Fibroblast of skin of abdomen (primary cell): ENCODE results near the gene UCKL1.
"Not testable (repeated sequence)": the region's sequence is repeated elsewhere in the genome, so short reads cannot be mapped to it uniquely, and the experiment has no call there.

ENCODE experiments used
- DNase-seq: peaks from one replicate; pipeline ENCODE4 v3.0.0-alpha.2; 2013

The UCKL1 gene

GRCh38 chr20:63972312-63973159 lies 16.3 kb upstream of the UCKL1 start:
- DNase-seq = no peak

- not testable (repeated sequence) for DNase-seq
Observed at GRCh38 chr20:63971960-63972311, 15.7 kb upstream of the UCKL1 start.

GRCh38 chr20:63970714-63971431 lies 14.7 kb upstream of the UCKL1 start:
- DNase-seq = no peak

- DNase-seq = peak; percentile 76
Observed at GRCh38 chr20:63969838-63970713, 13.9 kb upstream of the UCKL1 start, which contains the start of gene ZNF512B. Gene ZNF512B, minus strand, starts transcription at chr20:63969930. Its CDS starts 1,980 bp downstream, at chr20:63967950.

DNA sequence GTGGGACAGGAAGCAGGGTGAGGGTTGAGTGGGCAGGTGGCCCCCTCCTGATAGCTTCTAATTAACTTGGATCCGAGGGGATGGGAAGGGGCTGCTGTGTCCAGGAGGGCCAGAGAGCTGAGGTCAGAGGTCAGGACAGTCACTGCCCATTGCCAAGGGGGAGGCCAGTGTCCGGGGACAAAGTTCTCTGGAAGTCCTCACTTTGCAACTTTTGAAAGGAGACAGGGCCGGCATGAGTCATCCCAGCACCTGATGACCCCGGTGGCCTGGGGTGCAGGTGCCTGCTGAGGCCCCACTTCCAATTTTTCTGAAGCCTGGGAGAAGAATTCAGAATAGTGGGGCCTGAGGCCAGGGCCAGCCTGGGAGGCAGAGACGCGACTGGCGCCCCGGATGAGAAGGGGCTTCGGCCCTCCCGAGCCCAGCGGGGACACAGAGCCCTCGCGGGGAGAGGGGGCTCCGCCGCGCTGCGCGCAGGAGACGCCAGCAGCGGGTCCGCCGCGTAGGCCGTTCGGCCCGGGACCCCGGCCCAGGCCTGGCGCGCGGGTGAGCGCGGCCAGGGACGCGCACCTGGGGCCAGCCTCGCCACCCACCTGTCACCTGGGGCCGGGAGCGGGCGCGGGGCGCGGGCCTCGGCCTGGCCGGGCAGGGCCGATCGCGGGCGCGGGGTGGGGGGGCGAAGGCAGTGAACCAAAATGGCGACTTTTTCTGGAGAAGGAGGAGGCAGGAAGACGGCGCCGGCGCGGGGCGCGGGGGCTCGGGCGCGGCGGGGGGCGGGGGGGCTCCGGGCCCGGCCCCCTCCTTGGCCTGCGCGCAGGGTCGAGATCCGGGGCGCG lies 12.9 kb upstream of the UCKL1 start:
- DNase-seq = no peak

DNA sequence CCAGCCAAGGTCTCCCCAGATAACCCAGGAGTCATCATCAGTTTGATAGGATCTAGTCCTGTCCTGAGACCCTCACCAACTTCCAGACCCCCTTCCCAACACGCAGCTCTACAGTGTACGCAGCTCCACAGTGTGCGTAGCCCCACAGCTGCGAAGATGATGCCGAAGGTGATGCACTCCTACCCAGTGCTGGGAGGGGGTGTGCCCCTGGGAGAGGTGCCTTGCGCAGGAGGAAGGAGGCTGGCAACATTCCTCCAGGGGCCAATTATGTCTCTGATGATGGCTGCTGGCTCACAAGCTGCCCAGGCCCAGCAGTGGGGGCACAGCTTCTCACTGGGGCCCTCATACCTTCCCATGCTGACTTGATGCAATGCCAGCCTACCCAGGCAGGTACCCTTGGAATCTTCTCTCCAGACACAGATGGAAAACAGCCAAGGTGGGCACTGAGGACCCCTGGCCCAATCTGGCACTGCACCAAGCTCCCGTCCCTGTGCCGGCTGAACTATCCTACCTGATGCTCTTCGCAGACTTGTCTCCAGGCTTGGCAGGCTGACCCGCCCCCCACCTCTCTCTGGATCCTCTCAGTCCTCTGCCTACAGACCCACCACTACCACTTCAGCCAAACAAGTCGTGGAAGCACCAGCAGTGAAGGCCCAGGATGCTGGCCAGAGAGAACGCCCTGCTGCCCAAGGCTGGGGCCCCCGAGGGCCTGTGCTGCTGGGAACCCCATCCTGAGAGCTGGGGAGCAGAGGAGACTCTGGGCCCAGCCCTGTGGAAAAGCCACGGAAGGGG lies 12.1 kb upstream of the UCKL1 start:
- no peak for DNase-seq

DNA sequence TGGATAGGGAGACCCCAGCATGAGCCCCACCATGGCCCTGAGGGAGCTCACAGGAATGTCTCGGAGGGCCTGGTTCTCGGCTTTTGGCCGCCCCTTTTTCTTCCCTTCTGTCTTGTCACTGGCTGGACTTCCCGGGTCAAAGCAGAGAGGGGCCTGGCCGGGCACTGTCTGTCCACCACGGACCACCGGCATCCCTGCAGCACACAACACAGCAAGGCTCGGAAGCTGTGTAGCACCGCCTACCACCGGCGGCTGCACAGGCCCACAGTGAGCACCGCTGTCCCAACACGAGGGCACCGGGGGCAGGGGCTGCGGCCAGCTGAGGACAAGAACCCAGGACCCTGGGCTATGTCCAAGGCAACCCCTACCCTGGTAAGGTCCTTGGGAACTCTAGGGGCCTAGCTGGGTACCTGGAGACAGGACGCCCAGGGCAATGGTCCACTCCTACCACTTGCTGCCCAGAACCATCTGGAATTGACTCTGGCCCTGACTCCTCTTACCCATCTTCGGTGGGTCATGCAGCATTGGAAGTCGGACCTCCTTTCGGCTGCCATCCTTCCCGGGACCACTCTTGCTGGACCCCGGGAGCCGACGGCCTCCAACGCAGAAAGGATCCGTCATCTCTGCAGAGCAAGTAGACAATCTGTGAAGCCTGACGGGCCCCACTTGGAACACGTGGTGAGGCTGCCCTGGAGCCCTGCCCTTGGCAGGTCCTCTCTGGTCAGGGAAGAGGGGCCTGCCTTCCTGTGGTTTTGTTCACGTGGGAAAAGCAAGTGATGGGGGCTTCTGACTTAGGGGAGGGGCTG lies 11.3 kb upstream of the UCKL1 start:
- no peak for DNase-seq

DNA sequence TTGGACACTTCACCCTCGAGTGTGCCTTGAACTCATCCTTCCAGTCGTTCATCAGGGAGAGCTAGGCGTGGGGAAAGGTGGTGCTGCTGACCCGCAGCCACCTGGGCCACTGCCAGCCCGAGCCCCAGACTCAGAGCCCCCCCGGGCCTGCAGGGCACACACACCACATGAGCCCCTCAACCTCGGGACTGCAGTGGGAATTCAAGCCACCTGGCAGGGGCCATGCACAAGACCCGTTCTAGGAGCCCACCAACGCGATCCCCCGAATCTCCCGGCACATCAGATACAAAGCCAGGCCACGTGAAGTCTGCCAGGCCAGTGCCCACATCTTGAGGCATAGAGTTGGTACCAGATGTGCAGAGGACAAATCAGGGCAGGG lies 10.7 kb upstream of the UCKL1 start:
- no peak for DNase-seq

DNA sequence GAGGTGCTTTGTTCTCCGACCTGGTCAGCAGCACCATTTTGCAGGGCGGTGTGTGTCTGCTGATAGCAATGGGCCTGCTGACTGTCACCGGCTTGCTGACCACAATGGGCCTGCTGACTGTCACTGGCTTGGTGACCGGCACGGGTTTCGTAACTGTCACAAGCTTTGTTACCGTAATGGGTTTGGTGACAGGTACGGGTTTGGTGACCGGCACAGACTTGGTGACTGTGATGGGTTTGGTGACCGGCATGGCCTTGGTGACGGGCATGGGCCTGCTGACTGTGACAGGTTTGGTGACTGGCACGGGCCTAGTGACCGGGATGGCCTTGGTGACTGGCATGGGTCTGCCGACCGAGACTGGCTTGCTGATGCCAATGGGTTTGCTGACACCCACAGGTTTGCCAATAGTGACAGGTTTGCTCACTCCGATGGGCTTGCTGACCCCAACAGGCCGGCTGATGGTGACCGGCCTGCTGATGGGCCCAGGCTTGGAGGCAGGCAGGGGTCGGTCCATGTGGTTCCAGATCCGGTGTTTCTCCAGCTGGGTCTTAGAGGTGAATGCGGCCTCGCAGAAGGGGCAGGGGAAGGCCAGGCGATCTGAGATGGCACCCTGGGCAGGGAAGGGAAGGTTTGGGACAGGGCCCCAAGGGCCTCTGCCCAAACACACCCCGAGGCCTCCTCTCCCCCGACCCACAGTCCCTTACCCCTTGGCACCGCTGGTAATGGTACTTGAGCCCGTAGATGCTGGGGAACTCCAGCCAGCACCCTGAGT lies 10.1 kb upstream of the UCKL1 start:
- DNase-seq = no peak

- DNase-seq = no peak
Observed at GRCh38 chr20:63964412-63964811, 8.2 kb upstream of the UCKL1 start.

GRCh38 chr20:63963784-63964301 lies 7.6 kb upstream of the UCKL1 start:
- no peak for DNase-seq

DNA sequence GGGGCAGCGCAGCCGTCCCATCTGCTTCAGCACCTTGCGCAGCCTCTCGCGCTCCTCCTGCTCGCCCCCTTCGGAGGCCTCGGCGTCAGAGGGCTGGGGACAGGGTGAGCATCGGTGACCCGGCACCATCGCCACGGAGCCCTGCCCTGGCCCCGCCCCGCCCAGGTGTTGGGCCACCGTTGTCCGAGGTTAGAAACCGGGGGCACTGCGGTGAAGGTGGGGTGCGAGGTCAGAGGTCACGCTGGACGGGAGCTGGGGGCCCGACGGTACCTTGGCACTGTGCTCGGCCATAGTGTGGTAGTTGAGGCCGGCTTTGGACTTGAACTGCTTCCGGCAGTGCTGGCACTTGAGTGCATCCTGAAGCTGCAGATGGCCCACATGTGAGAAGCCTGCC lies 7.1 kb upstream of the UCKL1 start:
- no peak for DNase-seq

DNA sequence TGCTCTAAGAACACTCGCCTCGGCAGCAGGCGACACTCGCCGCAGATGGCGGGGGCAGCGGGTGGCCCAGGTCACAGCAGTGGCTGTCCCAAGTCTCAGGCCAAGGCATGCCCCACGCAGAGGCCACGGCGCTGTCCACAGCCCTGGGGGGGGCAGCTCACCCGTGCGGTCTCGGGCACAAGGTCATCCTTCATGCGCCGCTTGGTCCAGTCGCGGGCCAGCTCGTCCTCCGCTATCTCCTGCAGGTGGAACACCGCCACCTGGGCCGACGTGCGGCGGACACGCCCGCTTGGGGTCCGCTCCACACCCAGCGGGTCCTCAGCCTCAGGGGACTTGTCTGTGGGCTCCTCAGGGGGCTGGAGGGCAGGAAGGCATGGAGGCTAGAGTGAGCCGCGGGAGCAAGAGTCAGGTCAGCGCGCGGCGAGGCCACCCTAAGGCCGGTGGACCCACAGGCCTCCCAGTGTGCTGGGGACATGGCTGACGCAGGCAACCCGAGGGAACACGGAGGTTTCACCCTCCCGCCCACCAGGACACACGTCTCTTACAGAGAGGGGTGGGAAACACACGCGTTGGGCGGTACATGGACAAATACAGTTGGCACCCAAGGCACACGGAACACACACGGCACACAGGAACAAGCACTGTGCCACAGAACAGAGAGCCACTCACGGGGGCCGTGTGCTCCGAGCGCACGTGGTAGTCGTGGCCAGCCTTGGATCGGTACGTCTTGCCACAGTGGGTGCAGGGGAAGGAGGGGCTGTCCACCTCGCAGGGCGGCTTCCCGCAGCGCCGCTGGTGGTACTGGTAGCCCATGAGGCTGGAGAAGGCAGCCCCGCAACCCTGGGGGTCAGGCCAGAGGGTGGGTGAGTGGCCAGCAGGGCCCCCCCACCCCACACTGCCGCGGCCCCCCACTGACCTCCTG lies 6.5 kb upstream of the UCKL1 start:
- DNase-seq = no peak

- DNase-seq = no peak
Observed at GRCh38 chr20:63961664-63962425, 5.6 kb upstream of the UCKL1 start.

GRCh38 chr20:63960654-63961621 lies 4.7 kb upstream of the UCKL1 start:
- DNase-seq = not testable (repeated sequence)

DNA sequence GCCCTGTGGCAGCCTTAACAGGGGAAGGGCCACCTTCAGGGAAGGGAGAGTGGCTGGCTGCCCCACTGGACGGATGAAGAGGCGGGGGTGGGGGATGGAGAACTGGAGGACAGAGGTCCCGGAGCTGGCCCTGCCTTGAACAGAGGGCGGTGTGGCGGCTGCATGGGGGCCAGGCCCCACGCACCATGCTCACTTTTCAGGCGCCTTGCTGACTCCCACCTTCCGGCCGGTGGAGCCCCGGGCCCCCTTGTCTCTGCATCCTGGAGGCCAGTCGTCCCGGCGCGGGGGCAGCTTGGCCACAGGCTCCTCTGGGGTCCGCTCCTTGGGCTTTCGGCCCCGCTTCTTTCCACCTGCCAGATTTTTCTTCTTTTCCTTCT lies 3.5 kb upstream of the UCKL1 start:
- DNase-seq = no peak
